ENCODE data around the gene VKORC1. TPM values are rescaled to one million over a fixed set of nuclear protein-coding genes. Genes with fewer than 3 reads are reported as not detected.

VKORC1 gene
- total RNA-seq, 4 donors from 2014 or later = 93.6 to 119 (median 107) TPM

- H3K4me3 ChIP-seq = no peak within 1 kb of the TSS
- H3K9me3 ChIP-seq = no peaks in the 10 kb centered on the region
- no peak for TF ChIP-seq POLR2AphosphoS5 (IDR thresholded peaks at IDR 0.05)
- no peak for TF ChIP-seq CTCF (IDR thresholded peaks at IDR 0.05)
- TF ChIP-seq POLR2A (IDR thresholded peaks at IDR 0.05) = no peak
- TF ChIP-seq EP300 (IDR thresholded peaks at IDR 0.05) = no peak
- H3K27ac ChIP-seq = no peak within 1 kb of the TSS
- H3K36me3 ChIP-seq = peaks cover 0 to 29% of the 10 kb centered on the region in 2 donors
- H3K27me3 ChIP-seq = peaks cover 22% of the 10 kb centered on the region
- WGBS, 2 donors (ENCODE audit: low coverage in 1 of 2) = 57 to 83% methylated on average over 1 to 2 of the region's 22 CpGs
- peaks cover 0 to 16% (median 3%) of the 10 kb centered on the region in 3 donors for H3K4me1 ChIP-seq
- ATAC-seq = no peak
These were observed 41.1 kb upstream of the VKORC1 start, which contains the start of gene PRSS8 for GRCh38 chr16:31135535-31136286. PRSS8 (minus strand) TSS chr16:31135727; CDS start chr16:31135498, 229 bp downstream.

- Histone ChIP-seq H3K36me3 (peaks cover 0 to 37% of the 10 kb centered on the region in 2 donors), H3K27ac (no peak overlapping the region), H3K4me3 (no peak overlapping the region), H3K4me1 (peaks cover 0 to 17% (median 3%) of the 10 kb centered on the region in 3 donors), H3K9me3 (no peaks in the 10 kb centered on the region), H3K27me3 (peaks cover 22% of the 10 kb centered on the region)
- WGBS, 2 donors (ENCODE audit: low coverage in 1 of 2) = 0 to 22% methylated on average over 7 of the region's 18 CpGs
- TF ChIP-seq POLR2A (IDR thresholded peaks at IDR 0.05) (no peak), CTCF (IDR thresholded peaks at IDR 0.05) (no peak), EP300 (IDR thresholded peaks at IDR 0.05) (no peak), POLR2AphosphoS5 (IDR thresholded peaks at IDR 0.05) (no peak)
- ATAC-seq = no peak
These were observed 40.3 kb upstream of the VKORC1 start for GRCh38 chr16:31134625-31135534.

GRCh38 chr16:31134091-31134571 lies 39.5 kb upstream of the VKORC1 start:
- peaks cover 0 to 24% (median 3%) of the 10 kb centered on the region in 3 donors for H3K4me1 ChIP-seq
- WGBS, 2 donors (ENCODE audit: low coverage in 1 of 2) = 33% methylated on average over 1 of the region's 5 CpGs; no CpG with 5 or more reads in 1 of the 2 donors
- H3K27ac ChIP-seq = no peak overlapping the region
- TF ChIP-seq POLR2A (IDR thresholded peaks at IDR 0.05) = no peak
- TF ChIP-seq CTCF (IDR thresholded peaks at IDR 0.05) = no peak
- no peak overlapping the region for H3K4me3 ChIP-seq
- no peak for ATAC-seq
- H3K36me3 ChIP-seq = peaks cover 0 to 44% of the 10 kb centered on the region in 2 donors
- no peaks in the 10 kb centered on the region for H3K9me3 ChIP-seq
- peaks cover 22% of the 10 kb centered on the region for H3K27me3 ChIP-seq

GRCh38 chr16:31133046-31133501 lies 38.5 kb upstream of the VKORC1 start:
- TF ChIP-seq CTCF (IDR thresholded peaks at IDR 0.05) (no peak), POLR2A (IDR thresholded peaks at IDR 0.05) (no peak), EP300 (IDR thresholded peaks at IDR 0.05) (no peak), POLR2AphosphoS5 (IDR thresholded peaks at IDR 0.05) (no peak)
- Histone ChIP-seq H3K27ac (no peak overlapping the region), H3K9me3 (no peaks in the 10 kb centered on the region), H3K4me3 (no peak overlapping the region), H3K27me3 (peaks cover 22% of the 10 kb centered on the region), H3K36me3 (peaks cover 0 to 55% of the 10 kb centered on the region in 2 donors), H3K4me1 (peaks cover 0 to 22% (median 3%) of the 10 kb centered on the region in 3 donors)
- WGBS, 2 donors (ENCODE audit: low coverage in 1 of 2) = no CpG with 5 or more reads among the region's 6 CpGs
- no peak for ATAC-seq
